Mesenteric fat pad (tissue), 1 donor: ENCODE measurements around the gene PA2G4. TPM values are rescaled to one million over a fixed set of nuclear protein-coding genes. Genes with fewer than 3 reads are reported as not detected.

Source experiments
- total RNA-seq: library from RNA; stranded (reverse); fragmentation: NEBNext Ultra II Directional; extraction: Animal tissue kit (Norgen Biotek cat#: 25700); gene quantifications from one replicate; pipeline ENCODE4 v1.2.1, GENCODE V29; 2021
- donor health status: DM: yes; HTN: yes; CAD: no.

Gene PA2G4
- total RNA-seq, 1 donor from 2014 or later, result 99.5 TPM

Other genes starting within 250 kb of the PA2G4 start
- 30.5 TPM for gene PYM1, start 176.7 kb upstream of the PA2G4 start, total RNA-seq
- gene DGKA, start 173.4 kb upstream of the PA2G4 start, total RNA-seq, result 32.4 TPM
- 0.64 TPM for gene PMEL, start 138.5 kb upstream of the PA2G4 start, total RNA-seq
- gene CDK2, start 137.7 kb upstream of the PA2G4 start, total RNA-seq, result 21.4 TPM
- gene RAB5B, start 130.5 kb upstream of the PA2G4 start, total RNA-seq, result 88.2 TPM
- gene SUOX, start 107.3 kb upstream of the PA2G4 start, total RNA-seq, result 27.7 TPM
- 25.8 TPM for gene IKZF4, start 83.5 kb upstream of the PA2G4 start, total RNA-seq
- gene RPS26, start 62.6 kb upstream of the PA2G4 start, total RNA-seq, result 45.3 TPM
- 1.9 TPM for gene ERBB3, start 24.4 kb upstream of the PA2G4 start, total RNA-seq
- 2,287 TPM for gene RPL41, start 12.1 kb downstream of the PA2G4 start, total RNA-seq
- 7.9 TPM for gene ZC3H10, start 13.7 kb downstream of the PA2G4 start, total RNA-seq
- gene ESYT1, start 23.7 kb downstream of the PA2G4 start, total RNA-seq, result 435 TPM
- 41.3 TPM for gene MYL6B, start 48.0 kb downstream of the PA2G4 start, total RNA-seq
- 2,743 TPM for gene MYL6, start 53.8 kb downstream of the PA2G4 start, total RNA-seq
- 113 TPM for gene SMARCC2, start 84.9 kb downstream of the PA2G4 start, total RNA-seq
- 93.8 TPM for gene RNF41, start 117.4 kb downstream of the PA2G4 start, total RNA-seq
- 18.2 TPM for gene NABP2, start 119.8 kb downstream of the PA2G4 start, total RNA-seq
- gene SLC39A5, start 125.5 kb downstream of the PA2G4 start, total RNA-seq, result 0.16 TPM
- 46.8 TPM for gene ANKRD52, start 153.8 kb downstream of the PA2G4 start, total RNA-seq
- gene COQ10A, start 162.4 kb downstream of the PA2G4 start, total RNA-seq, result 7.7 TPM
- 374 TPM for gene CS, start 195.8 kb downstream of the PA2G4 start, total RNA-seq
- gene CNPY2, start 211.4 kb downstream of the PA2G4 start, total RNA-seq, result 87.9 TPM
- gene PAN2, start 229.4 kb downstream of the PA2G4 start, total RNA-seq, result 38.7 TPM
- 0.55 TPM for gene IL23A, start 234.3 kb downstream of the PA2G4 start, total RNA-seq